Amygdala (tissue), 56 donors: Measurements from ENCODE around the gene ZBTB34.
"Not testable (repeated sequence)": the region's sequence is repeated elsewhere in the genome, so short reads cannot be mapped to it uniquely, and the experiment has no call there.

Experiments
- DNase-seq, 56 donors: peaks; one replicate each; lab custom pipeline; 2025; lab: John Stamatoyannopoulos, UW

Gene ZBTB34, protein sequence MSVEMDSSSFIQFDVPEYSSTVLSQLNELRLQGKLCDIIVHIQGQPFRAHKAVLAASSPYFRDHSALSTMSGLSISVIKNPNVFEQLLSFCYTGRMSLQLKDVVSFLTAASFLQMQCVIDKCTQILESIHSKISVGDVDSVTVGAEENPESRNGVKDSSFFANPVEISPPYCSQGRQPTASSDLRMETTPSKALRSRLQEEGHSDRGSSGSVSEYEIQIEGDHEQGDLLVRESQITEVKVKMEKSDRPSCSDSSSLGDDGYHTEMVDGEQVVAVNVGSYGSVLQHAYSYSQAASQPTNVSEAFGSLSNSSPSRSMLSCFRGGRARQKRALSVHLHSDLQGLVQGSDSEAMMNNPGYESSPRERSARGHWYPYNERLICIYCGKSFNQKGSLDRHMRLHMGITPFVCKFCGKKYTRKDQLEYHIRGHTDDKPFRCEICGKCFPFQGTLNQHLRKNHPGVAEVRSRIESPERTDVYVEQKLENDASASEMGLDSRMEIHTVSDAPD

DNA sequence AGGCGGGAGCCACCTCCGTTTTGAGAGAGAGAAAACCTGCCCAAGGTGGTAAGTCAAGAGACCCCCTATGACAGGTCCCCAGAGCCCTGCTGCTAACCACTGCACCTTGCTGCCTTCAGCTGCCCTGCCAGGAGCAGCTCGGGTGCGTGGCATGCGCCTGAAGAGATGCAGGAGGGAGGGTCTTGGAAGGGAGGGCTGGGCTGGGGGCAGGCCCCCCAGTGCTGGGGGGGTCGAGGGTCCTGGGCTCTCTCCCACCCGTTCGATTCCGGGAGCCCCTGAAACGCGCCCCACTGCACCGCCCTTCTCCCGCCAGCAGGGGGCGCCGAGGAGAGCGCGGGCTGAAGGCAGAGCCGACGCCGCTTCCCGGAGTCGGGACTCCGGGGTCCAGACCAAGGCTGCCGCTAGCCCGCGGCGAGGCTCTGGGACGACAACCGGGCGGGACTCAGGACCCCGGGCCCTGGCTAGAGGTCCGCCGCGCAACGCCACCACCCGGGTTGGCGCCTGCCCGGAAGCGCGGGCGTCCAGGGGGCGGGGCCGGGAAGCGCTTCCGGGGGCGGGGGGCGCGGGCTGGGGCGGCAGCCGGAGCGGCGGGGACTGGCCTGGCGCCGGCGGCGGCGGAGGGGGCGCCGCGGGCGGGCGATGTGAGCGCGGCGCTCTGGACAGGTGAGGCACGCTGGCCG, at the start of gene ZBTB34:
TSS of gene ZBTB34 (plus strand) at position 563 of the 680 bp plus-strand sequence. CDS start 18,761 bp downstream, outside the sequence.
- DNase-seq: peak in 35 of 56 donors; percentile 31 to 87 (median 65)

DNA sequence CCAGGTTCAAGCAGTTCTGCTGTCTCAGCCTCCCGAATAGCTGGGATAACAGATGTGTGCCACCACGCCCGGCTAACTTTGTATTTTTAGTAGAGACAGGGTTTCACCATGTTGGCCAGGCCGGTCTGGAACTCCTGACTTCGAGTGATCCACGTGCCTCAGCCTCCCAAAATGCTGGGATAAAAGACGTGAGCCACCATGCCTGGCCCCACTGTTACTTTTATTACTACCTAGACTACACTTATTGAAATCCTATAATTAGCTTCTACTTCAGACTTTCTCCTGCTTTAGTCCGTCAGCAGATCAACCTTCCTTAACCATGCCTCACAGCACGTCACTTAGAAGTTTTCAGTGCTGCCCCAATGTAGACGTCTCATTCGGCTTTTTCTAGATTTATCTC, 47.4 kb upstream of the ZBTB34 start:
- DNase-seq: no peak

DNA sequence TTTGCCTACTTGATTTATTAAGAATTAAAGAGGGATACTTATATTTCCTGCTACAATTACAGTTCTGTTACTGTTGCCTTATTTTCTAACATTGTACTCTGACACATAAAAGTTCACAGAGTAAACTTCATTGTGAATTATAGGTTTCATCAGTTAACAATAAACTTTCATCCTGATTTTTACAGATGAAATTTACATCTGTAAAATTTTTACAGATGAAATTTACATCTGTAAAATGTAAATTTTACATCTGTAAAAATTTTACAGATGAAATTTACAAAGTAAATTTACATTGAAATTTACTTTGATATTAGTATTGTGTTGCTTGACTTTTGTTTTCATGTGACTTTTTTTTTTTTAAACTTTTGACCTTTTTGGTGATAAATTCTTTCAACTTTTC, 46.3 kb upstream of the ZBTB34 start:
- DNase-seq: no peak

DNA sequence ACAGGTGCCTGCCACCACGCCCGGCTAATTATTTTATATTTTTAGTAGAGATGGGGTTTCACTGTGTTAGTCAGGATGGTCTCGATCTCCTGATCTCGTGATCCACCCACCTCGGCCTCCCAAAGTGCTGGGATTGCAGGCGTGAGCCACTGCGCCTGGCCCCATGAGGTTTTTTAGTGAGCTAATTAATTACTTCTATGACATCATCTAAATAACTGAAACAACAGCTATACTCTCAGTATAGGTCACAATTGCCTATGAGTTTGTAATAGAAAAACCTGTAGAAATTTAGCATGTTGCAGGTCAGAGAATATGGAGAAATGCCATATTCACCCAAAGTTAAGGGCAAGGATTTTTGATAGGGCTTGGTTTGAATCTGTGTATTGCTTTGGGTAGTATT, 42.8 kb upstream of the ZBTB34 start:
- not testable (repeated sequence) for DNase-seq

DNA sequence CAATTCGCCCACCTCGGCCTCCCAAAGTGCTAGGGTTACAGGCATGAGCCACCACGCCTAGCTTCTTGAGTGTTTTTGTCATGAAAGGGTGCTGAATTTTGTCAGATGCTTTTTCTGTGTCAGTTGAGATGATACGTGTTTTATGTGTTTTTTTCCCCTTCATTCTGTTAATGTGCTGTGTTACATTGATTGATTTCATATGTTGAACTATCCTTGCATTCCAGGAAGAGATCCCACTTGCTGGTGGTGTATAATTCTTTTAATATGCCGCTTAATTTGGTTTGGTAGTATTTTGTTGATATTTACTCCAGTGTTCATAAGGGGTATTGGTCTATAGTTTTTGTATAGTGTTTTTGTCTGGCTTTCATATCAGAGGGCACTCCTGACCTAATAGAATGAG, 42.0 kb upstream of the ZBTB34 start:
- no peak for DNase-seq

DNA sequence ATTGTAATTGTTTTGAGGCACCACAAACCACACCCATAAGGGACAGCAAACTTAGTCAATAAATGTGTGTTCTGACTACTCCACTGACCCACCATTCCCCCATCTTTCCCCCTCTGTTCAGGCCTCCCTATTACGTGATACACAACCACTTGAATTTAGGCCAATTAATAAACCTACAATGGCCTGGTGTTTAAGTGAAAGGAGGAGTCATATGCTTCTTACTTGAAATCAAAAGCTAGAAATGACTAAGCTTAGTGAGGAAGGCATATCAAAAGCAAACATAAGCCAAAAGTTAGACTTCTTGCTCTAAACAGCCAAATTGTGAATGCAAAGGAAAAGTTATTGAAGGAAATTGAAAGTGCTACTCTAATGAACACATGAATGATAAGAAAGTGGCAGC, 41.0 kb upstream of the ZBTB34 start:
- no peak for DNase-seq

DNA sequence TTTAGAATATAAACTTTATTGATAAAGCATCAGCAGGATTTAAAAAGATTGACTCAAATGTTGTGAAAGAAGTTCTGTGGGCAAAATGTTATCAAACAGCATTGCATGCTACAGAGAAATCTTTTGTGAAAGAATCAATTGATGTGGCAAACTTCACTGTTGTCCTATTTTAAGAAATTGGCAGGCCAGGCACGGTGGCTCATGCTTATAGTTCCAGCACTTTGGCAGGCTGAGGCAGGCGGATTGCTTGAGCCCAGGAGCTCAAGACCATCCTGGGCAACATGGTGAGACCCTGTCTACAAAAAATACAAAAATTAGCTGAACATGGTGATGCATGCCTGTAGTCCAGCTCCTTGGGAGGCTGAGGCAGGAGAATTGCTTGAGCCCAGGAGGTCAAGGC, 38.2 kb upstream of the ZBTB34 start:
- peak in 24 of 56 donors; percentile 11 to 76 (median 36) for DNase-seq

DNA sequence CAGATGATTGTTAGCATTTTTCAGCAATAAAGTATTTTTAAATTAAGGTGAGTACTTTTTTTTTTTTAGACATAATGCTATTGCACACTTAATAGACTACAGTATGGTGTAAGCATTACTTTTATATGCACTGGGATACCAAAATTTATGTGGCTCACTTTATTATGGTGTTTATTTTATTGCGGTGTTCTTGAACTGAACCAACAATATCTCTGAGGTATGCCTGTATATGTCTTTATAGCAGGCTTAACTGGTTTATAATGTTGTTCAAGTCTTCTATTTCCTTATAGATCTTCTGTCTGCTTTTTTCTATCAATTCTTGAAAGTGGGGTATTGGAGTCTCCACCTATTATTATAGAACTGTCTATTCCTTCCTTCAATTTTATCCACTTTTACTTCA, 37.6 kb upstream of the ZBTB34 start:
- DNase-seq: no peak

DNA sequence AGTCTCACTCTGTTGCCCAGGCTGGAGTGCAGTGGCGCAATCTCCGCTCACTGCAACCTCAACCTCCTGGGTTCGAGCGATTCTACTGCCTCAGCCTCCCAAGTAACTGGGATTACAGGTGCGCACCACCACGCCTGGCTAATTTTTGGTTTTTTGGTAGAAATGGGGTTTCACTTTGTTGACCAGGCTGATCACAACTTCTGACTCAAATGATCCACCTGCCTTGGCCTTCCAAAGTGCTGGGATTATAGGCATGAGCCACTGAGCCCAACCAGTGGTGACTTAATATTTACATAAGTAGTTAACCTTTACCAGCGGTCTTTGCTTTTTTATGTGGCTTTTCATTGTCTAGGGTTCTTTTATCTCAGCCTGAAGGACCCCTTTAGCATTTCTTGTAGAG, 36.4 kb upstream of the ZBTB34 start:
- not testable (repeated sequence) for DNase-seq

DNA sequence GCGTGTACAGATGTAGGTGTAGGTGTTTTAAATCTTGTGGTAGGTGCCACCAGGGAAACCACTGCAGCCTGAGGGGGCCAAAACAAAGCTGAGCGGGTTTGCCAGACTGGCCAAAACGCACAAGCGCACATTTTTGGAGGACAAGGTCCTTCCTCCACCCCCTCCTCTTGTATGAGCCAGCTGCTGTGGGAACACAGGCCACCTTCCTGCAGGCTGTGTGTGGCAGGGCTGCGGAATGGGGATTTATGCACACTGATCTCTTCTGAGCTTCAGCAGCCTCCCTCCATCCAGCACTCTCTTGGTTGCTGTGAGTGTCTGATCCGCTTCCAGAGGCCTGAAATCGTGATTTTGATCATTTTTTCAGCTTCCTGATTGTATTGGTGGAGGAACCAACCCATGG, 33.2 kb upstream of the ZBTB34 start:
- no peak for DNase-seq

DNA sequence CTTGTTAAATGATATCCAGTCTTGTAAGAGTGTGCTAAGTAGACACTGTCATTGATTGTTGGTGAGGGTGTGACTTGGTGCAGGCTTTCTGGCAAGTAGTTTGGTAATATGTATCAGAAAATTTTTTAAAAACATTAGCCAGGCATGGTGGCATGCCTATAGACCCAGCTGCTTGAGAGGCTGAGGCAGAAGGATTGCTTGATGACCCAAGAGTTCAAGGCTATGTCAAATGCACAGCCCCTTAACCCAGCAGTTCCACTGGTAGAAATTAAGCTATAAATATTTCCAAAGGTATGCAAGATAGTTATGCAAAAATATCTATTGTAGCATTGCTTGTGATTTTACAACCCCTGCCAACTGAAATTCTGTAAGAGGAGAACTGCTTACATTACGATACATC, 31.4 kb upstream of the ZBTB34 start:
- DNase-seq: no peak

DNA sequence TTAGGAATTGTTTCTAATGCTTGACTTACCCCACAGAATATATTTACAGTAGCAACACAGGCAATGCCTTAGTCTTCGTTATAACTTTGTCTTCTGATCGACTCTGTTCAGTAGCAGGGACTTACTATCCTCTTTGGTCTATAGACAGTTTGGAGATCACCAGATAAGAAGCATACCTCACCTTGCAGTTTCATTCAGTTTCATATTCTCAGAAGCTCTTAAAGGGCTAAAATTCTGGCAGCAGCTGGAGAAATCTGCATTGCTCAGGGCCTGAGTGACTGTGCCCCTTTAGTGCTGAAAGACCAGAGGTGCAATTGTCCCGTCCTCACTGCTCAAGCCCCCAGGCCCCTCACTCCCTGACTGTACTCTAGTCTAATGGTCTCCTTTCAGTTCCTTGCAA, 29.6 kb upstream of the ZBTB34 start:
- no peak for DNase-seq

DNA sequence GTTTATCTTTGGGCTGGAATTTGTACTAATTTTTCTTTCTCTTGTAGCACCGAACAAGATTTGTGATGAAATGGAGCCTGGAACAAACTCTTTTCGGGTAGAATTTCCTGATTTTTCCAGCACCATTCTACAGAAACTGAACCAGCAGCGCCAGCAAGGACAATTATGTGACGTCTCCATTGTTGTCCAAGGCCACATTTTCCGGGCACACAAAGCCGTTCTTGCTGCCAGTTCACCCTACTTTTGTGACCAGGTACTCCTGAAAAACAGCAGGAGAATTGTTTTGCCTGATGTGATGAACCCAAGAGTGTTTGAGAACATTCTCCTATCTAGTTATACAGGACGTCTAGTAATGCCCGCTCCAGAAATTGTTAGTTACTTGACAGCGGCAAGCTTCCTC, 28.0 kb upstream of the ZBTB34 start:
- no peak for DNase-seq

DNA sequence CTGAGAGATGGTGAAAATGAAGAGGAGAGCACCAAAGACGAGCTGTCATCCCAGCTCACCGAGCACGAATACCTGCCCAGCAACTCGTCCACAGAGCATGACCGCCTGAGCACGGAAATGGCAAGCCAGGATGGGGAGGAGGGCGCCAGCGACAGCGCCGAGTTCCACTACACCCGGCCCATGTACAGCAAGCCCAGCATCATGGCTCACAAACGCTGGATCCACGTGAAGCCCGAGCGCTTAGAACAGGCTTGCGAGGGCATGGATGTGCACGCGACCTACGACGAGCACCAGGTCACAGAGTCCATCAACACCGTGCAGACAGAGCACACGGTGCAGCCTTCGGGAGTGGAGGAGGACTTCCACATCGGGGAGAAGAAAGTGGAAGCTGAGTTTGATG, 27.4 kb upstream of the ZBTB34 start:
- no peak for DNase-seq

DNA sequence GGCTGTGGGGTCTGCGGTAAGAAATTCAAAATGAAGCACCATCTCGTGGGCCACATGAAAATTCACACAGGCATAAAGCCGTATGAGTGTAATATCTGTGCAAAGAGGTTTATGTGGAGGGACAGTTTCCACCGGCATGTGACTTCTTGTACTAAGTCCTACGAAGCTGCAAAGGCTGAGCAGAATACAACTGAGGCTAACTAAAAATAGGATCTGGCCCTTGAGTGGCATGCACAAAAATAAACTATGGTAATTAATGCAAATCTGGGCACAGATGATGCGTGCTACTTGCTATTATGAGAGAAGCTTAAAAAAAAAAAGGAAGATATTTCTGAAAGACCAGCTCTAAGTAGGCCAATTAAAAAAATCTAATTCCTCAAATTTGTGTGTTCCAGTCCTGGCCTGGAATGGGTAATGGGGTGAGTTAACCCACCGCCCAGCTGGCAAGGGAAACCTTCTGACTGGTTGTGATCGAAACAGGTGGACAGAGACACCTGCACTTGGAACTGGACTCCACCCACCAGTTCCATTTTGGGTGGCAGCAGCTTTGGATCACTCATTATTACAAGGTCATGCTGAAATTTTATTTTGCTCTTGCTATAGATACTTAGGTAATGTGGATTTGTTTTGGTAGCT, 26.6 kb upstream of the ZBTB34 start:
- peak in 3 of 56 donors; percentile 16 to 48 (median 36) for DNase-seq

DNA sequence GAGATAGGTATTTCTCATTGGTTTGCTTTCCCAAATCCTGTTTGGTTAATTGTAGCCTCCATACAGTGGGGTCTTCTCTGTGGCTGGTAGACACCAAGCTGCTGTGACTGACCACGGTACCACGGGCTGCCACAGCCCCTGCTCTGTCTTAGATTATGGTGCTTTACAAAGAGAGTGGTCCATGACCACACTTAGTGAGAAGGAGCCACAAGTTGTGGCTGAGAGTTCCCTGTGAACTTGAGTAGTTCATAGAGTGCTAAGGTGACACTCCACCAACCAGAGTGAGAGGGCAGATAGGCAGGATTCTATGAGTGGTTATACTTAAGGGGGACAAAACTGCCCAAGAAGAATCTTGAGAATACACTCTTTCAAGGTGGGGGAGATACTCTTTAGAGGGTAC, 25.8 kb upstream of the ZBTB34 start:
- no peak for DNase-seq

DNA sequence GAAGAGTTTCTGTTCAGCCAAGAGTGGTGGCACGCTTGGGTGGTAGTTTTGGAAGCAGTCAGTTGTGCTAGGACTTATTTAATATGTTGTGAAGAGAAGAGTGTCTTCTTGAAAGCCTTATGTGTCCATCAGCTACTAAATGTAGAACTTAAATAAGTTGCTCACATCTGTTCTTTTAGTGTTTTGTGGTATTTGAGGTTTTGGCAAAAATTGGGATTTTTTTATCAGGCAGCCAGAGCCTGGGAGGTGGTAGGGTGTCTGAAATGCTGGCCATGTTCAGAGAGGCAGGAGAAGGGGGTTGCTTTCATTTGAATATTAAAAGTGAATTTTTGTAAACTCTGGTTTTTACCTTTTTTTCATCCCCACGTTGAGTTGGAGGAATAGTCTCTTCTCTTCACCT, 24.2 kb upstream of the ZBTB34 start:
- no peak for DNase-seq

DNA sequence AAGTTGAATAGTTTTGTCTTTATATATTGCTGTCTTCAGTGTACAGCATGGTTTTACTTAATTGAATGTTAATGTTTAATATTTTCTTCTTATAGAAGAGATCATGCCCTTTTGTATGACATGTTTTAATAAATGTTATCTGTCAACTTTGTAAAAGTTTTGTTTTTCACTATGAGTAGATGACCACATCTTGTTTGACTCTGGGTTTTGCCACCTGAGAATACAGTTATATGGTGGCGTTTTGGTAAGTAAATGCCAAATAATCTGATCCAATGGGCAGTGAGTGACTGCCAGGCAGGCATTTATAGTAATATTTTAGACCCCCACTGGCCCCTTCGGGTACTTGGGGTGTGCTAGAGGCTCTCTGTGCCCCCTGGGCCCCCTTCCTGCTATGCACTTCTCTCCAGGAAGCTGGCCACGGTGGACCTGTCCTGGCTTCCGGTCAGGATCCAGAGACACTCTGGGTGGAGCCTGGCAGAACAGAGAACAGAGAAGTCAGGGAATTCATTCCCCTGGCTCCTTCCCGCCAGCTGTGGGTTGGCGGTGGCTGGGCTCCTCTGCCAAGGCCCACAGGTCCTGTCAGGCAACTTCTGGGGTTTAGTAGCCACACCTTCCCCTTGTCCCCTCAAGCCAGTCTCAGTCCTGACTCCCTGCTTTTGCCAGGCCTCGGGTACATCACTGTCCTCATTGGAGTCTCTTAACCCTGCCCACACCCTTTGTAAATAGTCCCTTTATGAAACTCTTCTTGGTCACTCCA, 22.2 kb upstream of the ZBTB34 start:
- DNase-seq: no peak

DNA sequence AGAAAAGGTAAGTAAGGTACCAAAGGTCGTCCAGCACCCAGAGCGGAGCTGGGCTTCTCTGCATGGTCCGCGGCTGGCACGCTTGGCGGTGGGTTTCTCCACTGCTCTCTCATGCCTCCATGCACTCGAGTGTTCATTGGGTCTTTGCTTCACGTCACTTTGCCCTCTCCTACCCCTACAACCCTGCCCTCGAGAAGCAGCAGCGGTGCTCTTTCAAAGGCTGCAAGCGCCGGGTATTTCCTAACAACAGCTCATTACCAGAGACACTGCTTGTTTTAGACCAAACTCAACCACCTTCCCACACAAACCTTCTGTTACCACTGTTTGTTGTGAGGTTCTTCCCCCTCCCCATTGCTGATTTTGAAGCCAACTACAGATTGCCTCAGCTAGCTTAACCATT, 21.5 kb upstream of the ZBTB34 start:
- DNase-seq: peak in 6 of 56 donors; percentile 21 to 50 (median 39)

DNA sequence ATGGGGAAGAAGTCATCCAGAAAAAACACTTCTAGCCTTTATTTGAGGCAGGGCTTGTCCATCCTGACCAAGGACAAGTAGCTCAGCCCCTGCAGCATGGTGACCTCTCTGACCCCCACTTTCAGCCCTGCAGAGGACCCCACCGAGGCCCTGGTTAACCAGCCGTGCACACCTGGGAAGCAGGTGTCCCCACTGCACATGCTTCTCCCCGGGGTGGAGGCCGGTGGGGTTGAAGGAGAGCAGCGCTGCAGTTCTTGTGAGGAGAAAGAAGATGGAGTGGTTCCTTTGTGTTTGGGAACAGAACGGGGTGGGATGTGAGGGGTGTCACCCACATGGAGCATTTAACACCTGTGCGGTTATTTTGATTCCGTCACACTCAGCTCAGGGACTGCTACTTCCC, 21.1 kb upstream of the ZBTB34 start:
- DNase-seq: peak in 1 of 56 donors; percentile 46
